ENCODE measurements around the gene FMNL1. TPM values are rescaled to one million over a fixed set of nuclear protein-coding genes. Genes with fewer than 3 reads are reported as not detected.

The FMNL1 gene
- total and polyA plus RNA-seq, 10 of the 15 experiments (the other 5 are each of a cell fraction or from before 2014, with no cell fraction given): 3.3 to 108 (median 19.5) TPM

DNA sequence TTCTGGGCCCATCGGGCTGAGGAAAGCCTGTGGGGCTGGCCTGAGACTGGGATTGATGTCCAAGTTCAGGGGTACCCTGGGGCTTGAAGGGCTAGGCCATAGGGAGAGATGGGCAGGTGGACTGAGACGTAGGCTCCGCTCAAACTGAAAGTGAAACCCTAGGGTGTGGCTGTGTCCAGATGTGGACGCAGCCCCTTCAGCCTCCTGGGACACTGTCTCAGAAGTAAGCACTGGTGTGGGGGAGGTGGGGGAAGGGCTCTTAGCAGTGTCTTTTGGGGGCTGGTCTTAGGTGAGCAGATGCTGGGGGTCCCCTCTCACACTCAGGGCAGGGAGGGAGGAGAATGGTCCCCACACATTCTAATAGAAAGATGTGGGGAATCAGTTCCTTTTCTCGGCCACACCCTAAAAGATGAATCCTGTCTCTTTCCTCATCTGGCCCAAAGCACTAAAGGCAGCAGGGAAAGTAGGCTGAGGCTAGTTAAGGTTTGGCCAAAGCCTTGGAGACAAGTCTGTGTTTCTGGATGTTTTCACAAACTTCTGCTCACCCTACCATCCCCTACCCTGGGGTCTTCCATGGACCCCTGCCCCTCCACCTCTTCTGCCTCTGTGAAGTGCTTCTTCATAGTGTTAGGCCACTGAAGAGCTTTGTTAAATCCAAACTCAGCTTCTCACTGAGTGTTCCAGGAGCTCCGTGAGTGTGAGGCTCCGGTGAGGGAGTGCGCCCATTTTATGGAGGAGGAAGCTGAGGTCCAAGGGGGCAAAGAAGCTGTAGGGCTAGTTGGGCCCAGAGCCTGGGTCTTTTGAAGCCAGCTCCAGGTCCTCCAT is 5.6 kb downstream of the FMNL1 start (continued):
- TF ChIP-seq, protein P1, sequence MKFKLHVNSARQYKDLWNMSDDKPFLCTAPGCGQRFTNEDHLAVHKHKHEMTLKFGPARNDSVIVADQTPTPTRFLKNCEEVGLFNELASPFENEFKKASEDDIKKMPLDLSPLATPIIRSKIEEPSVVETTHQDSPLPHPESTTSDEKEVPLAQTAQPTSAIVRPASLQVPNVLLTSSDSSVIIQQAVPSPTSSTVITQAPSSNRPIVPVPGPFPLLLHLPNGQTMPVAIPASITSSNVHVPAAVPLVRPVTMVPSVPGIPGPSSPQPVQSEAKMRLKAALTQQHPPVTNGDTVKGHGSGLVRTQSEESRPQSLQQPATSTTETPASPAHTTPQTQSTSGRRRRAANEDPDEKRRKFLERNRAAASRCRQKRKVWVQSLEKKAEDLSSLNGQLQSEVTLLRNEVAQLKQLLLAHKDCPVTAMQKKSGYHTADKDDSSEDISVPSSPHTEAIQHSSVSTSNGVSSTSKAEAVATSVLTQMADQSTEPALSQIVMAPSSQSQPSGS (IDR thresholded peaks at IDR 0.05; ENCODE audit: low read length): no peak
- TF ChIP-seq, protein P2, sequence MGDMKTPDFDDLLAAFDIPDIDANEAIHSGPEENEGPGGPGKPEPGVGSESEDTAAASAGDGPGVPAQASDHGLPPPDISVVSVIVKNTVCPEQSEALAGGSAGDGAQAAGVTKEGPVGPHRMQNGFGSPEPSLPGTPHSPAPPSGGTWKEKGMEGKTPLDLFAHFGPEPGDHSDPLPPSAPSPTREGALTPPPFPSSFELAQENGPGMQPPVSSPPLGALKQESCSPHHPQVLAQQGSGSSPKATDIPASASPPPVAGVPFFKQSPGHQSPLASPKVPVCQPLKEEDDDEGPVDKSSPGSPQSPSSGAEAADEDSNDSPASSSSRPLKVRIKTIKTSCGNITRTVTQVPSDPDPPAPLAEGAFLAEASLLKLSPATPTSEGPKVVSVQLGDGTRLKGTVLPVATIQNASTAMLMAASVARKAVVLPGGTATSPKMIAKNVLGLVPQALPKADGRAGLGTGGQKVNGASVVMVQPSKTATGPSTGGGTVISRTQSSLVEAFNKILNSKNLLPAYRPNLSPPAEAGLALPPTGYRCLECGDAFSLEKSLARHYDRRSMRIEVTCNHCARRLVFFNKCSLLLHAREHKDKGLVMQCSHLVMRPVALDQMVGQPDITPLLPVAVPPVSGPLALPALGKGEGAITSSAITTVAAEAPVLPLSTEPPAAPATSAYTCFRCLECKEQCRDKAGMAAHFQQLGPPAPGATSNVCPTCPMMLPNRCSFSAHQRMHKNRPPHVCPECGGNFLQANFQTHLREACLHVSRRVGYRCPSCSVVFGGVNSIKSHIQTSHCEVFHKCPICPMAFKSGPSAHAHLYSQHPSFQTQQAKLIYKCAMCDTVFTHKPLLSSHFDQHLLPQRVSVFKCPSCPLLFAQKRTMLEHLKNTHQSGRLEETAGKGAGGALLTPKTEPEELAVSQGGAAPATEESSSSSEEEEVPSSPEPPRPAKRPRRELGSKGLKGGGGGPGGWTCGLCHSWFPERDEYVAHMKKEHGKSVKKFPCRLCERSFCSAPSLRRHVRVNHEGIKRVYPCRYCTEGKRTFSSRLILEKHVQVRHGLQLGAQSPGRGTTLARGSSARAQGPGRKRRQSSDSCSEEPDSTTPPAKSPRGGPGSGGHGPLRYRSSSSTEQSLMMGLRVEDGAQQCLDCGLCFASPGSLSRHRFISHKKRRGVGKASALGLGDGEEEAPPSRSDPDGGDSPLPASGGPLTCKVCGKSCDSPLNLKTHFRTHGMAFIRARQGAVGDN (IDR thresholded peaks at IDR 0.05): no peak
- TF ChIP-seq BHLHE40 (IDR thresholded peaks at IDR 0.05; ENCODE audit: borderline replicate concordance in 1 of 2, low read depth in 2 of 2, low read length in 1 of 2): peak in 1 of 2 experiments; percentile 43; a peak in 2 of 4 replicates
- no peak for TF ChIP-seq ZBTB33 (IDR thresholded peaks at IDR 0.05)
- no peak for TF ChIP-seq ZBED1 (IDR thresholded peaks at IDR 0.05; ENCODE audit: borderline replicate concordance)
- peak; percentile 42 to 68; a peak in 2 of 4 replicates for TF ChIP-seq IKZF2 (IDR thresholded peaks at IDR 0.05)
- TF ChIP-seq EGR1 (IDR thresholded peaks at IDR 0.05; ENCODE audit: borderline replicate concordance in 1 of 2, low read depth in 2 of 2, low read length in 2 of 2): peak in 1 of 2 experiments; percentile 29; a peak in 1 of 3 replicates
- TF ChIP-seq PAX8 (IDR thresholded peaks at IDR 0.05): no peak
- TF ChIP-seq, protein P3, sequence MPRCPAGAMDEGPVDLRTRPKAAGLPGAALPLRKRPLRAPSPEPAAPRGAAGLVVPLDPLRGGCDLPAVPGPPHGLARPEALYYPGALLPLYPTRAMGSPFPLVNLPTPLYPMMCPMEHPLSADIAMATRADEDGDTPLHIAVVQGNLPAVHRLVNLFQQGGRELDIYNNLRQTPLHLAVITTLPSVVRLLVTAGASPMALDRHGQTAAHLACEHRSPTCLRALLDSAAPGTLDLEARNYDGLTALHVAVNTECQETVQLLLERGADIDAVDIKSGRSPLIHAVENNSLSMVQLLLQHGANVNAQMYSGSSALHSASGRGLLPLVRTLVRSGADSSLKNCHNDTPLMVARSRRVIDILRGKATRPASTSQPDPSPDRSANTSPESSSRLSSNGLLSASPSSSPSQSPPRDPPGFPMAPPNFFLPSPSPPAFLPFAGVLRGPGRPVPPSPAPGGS (IDR thresholded peaks at IDR 0.05; ENCODE audit: borderline replicate concordance, insufficient read depth, low read depth, low read length, poor library complexity, severe bottlenecking): no peak
- peak; percentile 65; the same call in 1 of the 2 replicates for TF ChIP-seq MTA2 (IDR thresholded peaks at IDR 0.05; ENCODE audit: low read depth)
- TF ChIP-seq IRF4 (IDR thresholded peaks at IDR 0.05; ENCODE audit: low read depth, low read length): peak; percentile 82
- 0 out of 2 replicates have a peak, but pooled peaks have one; percentile 25 for TF ChIP-seq RCOR1 (conservative IDR thresholded peaks at IDR 0.05; ENCODE audit: low read depth, low read length)
- TF ChIP-seq, protein P4, sequence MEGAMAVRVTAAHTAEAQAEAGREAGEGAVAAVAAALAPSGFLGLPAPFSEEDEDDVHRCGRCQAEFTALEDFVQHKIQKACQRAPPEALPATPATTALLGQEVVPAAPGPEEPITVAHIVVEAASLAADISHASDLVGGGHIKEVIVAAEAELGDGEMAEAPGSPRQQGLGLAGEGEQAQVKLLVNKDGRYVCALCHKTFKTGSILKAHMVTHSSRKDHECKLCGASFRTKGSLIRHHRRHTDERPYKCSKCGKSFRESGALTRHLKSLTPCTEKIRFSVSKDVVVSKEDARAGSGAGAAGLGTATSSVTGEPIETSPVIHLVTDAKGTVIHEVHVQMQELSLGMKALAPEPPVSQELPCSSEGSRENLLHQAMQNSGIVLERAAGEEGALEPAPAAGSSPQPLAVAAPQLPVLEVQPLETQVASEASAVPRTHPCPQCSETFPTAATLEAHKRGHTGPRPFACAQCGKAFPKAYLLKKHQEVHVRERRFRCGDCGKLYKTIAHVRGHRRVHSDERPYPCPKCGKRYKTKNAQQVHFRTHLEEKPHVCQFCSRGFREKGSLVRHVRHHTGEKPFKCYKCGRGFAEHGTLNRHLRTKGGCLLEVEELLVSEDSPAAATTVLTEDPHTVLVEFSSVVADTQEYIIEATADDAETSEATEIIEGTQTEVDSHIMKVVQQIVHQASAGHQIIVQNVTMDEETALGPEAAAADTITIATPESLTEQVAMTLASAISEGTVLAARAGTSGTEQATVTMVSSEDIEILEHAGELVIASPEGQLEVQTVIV (IDR thresholded peaks at IDR 0.05; ENCODE audit: borderline replicate concordance, partially characterized antibody): no peak
- peak; percentile 73 for TF ChIP-seq HDGF (IDR thresholded peaks at IDR 0.05)
- no peak; the same call in 1 of the 2 replicates for TF ChIP-seq EED (IDR thresholded peaks at IDR 0.05; ENCODE audit: low read depth)
